ENCODE measurements around the gene DCLK1.
"Not testable (repeated sequence)": the region's sequence is repeated elsewhere in the genome, so short reads cannot be mapped to it uniquely, and the experiment has no call there.

The DCLK1 gene

DNA sequence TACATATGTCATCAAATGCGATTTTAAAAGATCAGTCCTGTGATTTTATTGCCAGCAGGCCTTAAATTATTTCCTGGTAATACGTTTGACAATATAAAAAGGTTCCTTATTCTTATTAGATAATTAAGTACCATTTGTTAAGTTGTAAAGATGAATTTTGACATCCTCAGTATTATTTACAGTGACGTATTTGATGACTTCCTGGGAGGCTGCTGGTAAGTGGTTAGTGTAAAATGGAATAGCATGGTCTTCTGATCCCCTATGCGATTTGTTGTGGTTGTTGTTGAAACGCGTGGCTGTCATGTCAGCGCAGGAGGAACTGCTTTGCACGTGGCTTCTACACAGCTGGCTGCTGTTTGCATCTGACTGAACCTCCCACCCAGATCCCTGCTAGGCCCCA is 99.7 kb downstream of the DCLK1 start:
- DNase-seq = no peak

DNA sequence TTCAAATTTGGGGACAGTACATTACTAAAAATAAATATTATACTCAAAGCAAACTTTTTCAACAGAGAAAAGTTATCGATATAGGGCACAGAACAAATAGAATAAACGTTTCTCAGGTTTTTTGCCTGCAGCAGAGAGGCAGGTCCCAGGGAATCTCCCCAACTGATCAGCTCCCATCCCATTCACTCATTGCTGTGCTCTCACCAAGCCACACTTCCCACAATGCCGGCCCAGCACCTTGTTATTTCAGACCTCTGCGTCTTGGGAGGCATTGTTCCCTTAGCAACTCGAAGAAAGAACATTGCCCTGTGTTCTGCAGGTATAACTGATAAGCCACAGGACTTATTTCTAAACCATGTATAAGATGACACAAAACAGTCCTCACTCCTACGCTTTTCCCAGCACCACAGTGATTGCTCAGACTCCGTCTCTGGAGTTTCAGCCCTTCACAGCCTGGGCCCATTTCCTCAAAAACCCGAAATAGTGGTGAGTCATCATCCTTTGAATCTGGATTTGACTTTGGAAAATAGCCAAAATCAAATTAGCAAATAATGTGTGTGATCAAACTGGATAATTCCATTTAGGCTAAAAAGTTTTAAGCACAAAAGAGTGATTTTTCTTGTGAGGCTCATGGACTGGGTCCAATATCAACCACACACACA is 100.4 kb downstream of the DCLK1 start:
- no peak for DNase-seq

DNA sequence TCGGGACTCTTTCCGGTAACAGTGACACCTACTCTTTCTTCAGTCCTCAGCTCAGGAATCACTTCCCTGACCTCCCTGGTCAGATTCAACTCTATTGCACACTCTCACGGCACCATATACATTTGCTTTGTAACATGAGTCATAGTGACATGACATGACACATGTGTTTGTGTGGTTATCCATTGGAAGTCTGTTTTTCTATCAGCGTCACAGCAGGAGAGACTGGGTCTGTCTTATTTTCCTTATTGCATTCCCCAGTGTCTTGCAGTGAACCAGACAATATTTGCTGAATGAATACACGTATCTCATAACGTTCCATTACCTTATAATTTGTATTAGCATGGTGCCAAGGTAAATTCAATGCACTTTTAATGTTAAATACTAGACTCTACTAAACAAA is 102.0 kb downstream of the DCLK1 start:
- no peak for DNase-seq

DNA sequence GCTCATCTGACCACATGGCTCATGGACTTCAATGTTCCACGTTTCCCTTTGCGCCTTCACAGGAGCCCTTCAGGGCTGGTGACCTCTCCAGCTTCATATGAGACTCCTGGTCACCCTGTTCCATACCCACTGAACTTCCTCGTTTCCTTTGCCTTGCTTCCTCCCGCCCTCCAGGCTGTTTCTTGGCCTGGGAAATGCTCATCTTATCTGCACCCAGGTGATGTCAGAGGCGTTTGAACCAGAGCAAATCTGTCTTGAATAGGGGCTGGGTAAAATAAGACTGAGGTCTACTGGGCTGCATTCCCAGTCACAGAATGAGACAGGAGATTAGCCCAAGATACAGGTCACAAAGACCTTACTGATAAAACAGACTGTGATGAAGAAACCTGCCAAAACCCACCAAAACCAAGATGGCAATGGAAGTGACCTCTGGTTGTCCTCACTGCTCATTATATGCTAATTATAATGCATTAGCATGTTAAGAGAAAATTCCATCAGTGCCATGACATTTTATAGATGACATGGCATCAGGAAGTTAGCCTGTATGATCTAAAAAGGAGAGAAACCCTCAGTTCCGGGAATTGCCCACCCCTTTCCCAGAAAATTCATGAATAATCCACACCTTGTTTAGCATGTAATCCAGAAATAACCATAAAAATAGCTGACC is 102.7 kb downstream of the DCLK1 start:
- DNase-seq = no peak

DNA sequence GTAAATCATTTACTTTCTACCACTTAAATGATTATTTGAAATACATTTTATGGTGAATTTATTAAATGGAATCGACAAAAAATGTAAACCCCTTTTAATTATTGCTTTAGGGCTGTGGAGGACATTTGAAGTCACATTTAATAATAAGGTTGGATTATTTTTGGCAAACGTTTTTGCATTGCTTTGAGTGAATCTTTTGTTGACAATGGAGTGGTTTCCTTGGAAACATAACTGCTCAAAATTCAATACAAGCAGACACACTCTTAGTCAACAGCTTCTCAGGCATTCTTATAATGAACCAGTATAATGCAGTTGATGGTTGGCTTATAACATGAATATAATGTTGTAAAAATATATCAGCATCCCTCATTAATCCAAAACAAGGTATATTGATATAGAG is 104.7 kb downstream of the DCLK1 start:
- no peak for DNase-seq

DNA sequence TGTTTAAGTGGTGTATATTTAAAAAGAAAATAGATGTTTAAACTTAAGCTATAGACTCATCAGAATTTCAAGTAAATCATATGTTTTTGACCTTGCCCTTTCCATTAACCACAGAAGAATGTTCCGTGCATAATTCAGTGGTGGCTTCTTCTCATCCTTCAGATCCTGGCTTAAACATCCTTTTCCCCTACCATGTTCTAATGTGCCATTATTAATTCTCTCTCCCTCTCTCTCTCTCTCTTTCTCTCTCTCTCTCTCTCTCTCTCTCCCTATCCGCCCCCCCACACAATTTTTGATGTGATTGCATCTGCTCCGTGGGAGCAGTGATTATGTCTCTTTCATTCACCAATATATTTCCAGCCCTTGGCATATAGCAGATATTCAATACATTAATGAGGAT is 116.4 kb downstream of the DCLK1 start:
- DNase-seq = no peak

DNA sequence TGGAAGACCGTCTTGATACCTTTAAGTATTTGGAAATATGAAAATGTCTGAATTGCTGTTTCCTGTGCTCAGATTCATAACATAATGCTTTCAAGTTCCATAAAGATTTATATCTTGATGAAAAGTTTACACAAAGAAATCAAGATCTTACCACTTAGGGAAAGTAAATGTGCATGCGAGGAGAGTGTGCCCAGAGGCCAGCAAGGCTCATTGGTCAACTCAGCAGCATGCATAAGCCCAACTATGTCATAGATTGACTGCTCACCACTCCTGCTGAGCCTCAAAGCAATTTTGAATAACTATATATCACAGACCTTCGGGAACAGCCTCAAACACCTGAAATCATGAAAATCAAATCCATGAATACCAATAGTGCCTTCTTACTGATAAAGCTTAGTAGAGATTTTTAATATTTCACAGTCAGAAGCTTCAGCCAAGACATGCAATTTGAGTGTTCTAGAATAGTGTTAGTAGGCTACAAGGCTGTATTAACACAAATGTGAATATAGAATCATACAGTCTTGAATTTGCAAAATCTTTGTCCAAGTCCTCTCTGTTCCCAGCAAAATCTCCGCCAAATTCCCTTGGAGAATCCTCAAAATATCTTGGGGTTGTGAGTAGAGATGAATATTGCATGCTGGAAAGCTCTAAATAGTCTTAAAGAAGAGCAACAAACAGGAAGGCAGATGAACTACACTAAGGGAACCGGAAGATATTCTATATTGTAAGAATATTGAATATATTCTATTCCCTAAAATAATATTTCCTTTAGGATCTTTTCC is 124.1 kb downstream of the DCLK1 start:
- no peak for DNase-seq

DNA sequence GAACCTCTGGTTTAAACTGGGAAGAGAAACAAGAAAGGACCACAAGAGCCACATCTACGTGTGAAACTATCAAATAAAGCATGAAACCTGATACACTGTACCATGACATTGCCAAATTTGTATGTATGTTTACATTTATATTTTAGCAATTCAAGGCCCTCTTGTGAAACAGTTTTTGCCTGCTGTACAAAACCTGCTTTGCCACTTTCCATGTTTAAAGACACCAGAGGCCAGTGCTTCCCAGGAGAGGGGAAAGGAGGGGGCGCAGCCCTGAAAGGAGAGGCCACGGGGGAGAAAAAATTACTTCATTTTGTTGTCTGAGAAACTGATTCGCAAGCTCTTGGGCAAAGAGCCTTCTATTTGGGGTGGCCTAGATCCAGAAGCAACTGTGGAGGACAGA is 124.8 kb downstream of the DCLK1 start:
- no peak for DNase-seq

DNA sequence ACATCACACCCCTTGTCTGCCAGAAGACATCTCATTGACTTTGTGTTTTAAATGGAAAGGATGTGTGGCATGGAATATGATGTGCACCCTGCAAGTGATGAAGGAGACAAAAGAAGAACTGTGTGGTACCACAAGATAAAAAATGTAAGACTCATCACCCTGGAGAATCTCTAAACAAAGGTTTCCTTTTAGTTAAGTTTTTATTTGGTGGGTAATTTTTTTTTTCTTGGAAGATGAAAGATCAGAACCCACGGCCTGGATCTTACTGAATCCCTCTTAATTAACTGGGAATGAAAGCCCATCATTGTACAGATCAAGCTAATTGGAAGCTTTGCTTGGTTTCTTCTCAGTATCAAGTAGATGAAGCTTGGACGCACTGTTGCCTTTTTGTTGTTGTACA is 129.6 kb downstream of the DCLK1 start:
- no peak for DNase-seq

DNA sequence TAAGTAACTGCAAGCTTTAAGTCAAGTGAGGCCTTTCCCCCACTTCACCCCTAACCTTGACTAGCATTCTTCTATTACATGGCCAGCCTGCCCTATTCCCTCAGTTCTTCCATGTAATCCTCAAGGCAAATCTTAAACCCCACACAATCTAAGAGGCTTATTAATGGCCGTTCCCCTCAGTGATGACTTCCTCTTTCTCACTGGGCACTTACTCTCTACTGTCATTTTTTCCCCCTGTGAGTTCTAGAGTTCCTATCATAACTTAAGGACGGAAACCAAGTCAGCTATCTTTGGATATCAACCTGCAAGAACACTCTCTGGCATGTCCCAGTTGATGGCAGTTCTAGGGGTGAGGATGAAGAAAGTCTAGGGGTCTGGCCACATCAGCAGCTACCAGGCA is 131.2 kb downstream of the DCLK1 start:
- no peak for DNase-seq

DNA sequence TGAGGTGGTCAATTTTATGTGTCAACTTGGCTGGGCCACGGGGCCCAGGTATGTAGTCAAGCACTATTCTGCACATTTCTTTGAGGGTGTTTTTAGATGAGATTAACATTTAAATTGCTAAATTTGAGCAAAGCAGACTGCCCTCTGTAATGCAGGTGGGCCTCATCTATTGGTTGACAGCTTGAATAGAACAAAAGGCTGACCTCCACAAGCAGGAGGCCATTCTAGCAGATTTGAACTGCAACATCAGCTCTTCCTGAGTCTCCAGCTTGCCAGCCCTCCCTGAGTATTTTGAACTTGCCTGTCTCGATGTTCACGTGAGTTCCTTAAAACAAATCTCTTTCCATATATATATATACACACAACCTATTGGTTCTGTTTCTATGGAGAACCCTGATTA is 134.8 kb downstream of the DCLK1 start:
- DNase-seq = no peak

DNA sequence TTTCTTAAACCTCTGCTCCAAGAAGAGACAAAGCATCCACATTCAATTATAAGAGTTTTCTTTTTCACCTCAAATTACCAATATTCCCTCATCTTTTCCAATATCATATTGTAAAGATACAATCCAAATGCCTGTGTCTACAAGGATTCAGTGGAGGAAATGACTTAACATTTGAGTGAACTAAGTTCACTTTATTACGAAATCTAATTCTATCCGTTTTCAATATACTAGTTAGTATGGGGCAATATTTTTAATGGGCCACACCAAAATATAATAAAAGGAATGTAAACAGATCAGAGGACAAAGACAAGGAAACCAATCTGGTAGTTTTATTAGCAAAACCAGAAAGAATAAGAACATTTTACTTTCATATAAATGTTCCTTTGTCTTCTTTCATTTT is 136.0 kb downstream of the DCLK1 start:
- no peak for DNase-seq

DNA sequence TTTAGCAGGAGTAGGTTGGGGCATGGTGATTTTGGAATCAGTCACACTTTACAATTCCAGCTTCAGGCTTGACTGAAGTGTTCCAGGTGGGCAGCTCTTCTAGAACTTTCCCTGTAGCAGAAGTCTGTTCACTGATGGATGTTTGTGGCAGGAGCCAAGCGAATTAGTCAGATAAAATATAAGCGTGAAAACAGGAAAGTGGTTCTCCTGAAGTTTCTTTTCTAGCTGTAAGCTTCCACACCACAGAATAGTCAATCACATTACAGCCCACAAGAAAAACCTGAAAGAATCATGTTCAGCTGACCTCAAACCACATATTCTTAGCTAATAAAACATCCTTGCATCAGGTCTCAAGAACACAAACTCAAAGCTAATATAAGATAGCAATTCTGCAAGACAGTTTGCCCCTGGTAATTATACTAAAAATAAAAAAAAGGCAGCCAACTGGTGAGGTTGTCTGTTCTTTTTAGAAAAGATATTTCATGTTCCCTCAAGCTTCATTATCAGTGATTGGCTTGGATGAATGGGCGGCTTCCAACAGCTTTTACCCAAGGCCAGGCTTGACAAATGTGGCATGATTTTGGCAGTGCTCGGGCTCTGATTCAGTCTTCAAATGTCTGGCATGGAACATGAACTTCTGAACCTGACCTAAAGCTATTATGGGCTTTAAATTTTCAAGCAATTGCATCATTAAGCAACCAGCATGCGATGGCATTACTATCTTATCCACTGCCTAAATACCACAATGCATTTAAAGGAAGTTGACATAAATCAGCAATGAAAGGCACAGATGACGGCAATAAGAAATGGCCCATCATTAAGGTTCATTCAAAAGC is 136.8 kb downstream of the DCLK1 start:
- DNase-seq = no peak

DNA sequence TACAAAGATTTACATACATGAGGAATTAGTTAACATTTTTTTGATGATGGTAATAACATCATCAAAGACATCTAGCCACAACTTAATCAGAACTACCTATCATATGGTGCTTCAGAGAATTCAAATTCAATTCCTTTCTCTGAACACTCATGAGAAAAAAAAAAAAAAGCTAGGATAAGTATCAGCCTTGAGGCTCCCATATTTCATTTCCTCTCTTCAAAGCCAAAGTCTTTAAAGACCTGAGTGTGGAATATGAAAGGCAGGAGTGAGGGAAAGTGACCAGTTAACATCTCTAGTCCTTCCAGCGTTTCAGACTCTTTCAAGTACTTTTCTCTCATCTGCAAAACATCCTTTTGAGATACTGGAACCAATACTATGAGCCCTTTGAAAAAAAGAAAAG is 137.5 kb downstream of the DCLK1 start:
- DNase-seq = no peak

DNA sequence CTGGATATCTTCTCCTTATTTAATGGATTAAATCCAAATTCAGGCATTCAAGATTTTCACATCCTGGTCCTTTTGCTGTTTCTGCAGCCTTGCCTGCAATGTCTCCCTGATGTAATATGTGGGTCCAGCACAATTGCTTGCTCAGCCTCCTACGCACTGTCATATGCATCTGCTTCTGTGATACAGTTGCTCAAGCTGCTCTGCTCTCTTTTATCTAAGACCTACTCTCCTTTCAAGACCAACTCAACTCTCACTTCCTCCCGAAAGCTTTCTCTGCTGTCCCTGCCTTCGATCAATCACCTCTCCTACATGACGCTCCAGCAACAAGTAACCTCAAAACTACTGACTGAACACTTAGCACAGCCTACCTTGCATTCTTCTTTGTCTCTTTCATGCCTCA is 138.2 kb downstream of the DCLK1 start:
- no peak for DNase-seq

DNA sequence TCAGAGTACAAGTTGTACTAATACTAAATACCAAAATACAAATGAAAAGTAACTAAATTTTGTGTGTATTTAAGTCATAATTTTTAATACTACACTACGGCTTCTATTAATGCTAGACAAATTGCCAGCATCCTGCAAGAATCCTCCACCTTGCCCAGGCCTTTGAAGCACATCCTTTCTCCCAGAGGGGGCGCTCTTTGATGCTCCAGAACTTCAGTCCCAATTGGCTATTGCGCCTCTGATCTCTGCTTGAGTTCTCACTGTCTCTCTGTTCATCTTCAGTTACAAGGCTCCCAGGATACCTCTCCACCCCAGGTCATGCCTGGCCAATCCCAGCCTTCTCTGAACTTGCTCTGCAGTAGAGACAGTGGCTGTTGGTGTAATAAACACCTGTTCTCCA is 141.0 kb downstream of the DCLK1 start:
- no peak for DNase-seq

DNA sequence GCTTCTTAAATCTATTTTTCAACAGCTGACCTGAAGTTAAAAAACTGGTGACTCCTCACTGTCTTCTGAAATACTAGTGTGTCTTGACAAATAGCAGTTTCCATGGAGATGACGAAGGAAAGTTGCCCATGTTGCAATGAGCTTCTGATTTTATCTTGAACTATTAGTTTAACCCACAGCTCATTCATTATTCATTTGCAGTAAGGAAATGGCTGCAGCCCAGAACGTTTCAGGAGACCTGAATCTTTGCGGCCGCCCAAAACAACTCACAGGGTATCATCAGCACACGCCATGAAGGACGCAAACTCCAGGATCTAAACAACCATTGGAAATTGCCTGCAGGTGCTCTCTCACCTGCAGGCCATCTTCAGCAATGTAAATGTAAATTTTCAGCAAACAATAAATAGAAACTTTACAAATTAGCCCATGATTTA is 142.5 kb downstream of the DCLK1 start:
- no peak for DNase-seq

DNA sequence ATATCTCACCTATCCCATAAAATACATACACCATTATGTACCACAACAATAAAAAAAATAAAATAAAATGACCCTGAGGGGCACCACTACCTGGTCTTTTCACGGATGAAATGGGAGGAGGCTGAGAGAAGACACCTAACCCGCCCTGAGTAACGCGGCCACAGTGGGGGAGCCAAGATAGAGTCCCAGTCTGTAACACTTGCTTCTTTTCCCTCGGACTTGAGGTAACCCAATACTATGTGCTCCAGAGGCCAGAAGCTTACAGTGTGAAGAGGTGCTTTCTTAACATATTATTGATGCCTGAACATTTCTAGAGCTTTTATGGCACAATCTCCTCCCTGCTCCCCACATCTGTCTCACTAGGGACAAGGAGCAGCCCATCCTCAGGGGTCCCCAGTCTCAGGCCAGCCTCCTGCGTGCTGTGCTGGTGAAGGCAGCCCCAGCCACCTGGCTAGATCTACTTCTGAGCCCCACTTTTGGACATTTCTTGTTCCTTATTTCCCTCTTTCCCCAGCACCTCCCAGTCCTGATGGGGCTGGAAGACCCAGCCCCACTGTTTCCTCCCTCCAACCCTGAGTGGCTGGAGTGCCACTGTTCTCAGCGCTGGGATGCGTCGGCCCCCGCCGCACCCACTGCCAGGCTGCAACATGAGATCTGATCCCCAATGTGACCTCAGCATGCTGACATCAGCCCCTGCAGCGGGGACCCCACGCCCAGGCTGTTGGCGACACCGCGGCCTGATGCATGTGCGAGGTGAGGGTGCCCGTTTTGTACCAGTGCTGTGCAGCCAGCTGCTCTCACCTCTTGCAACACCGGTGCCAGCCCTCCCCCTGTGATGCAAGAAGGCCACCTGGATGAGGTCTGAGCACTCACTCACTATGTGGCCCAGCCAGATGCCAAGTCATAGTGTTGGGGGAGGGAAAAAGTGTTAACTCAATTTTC is 143.3 kb downstream of the DCLK1 start:
- peak; percentile 28 for DNase-seq

DNA sequence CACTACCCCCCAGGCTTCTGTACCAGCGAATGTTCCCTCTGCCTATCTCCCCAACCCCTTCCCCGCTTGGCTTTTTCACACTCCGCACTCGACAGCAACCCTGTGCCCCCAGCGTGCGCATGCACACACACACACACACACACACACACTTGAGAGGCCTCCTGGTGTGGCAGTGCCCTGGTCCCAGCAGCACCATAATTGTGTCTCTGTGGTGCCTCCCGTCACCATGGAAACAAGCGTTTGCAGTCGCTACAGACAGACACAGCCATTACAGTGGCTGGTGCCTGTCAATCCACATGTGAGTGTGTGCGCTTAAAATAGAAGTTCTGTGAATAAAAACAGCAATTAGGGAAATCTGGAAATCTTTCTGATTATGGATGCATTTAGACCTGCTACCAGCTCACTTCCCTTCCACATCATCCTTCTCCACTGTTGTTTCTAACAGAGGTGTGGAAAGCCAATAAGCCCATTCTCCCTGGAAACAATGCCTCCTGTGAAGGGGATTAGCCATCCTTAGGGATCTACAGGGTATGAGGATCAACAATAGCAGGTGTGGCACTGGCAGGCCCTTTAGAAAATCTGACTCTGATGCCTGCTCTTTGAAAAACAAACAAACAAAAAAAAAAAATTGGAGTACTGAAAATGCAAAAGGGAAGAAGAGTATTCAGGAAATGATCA is 146.3 kb downstream of the DCLK1 start:
- DNase-seq = peak; percentile 13

DNA sequence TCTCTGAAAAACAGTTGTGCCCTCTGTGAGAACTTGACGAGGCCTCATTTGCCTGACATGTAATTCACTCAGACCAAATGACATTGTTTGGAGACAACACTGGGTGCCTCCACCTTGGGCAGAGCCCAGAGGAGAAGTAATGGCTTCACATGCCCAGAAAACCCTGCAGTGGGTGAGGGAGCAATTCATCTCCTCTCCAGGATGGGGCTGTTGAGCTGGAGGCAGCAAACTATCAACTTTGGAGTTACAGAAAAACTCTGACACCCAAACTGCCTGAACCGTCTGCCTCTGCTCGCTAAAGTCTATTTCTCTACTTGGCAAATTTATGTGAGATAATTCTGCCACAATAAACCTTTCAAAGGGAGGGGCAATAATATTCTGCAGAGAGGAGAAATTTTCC is 146.9 kb downstream of the DCLK1 start:
- no peak for DNase-seq

DNA sequence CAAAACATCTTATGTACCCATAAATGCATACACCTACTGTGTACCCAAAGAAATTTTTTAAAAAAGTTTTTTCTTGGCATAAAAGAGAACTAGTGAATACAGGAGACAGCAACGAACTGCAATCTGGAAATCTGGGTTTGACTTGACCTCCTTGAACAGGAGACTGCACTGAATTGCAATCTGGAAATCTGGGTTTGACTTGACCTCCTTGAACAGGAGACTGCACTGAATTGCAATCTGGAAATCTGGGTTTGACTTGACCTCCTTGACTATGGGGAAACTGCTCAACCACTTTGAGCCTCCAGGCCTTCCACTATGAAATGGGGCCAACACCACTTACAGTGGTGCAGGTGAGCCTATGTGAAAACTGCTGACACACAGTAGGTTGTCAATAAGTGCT is 147.5 kb downstream of the DCLK1 start:
- not testable (repeated sequence) for DNase-seq

DNA sequence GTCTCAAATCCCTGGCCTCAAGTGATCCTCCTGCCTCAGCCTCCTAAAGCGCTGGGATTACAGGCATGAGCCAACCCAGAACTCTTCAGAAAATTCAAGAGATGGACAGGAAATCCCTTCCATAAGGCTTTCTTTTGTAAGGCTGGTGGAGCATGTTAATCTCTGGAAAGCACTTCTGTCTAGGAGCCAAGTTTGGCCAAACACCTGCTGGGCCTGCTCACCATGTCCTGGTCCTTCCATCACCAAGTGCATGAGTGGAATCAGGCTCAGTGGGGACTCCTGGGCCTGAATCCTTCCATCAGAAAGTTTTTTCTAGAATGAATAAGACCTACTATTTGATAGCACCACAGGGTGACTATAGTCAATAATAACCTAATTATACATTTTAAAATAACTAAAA is 148.0 kb downstream of the DCLK1 start:
- no peak for DNase-seq
